Fibroblast of the aortic adventitia (primary cell): ENCODE results near the gene VCL. TPM values are rescaled to one million over a fixed set of nuclear protein-coding genes. Genes with fewer than 3 reads are reported as not detected.

ENCODE experiments used
- DNase-seq: peaks from one replicate; pipeline ENCODE4 v3.0.0-alpha.2; 2010; ENCODE audit warnings: low read depth
- H3K4me3 ChIP-seq: 2 replicates; pipeline ENCODE4 v1.5.1; 2011; ENCODE audit warnings: low read depth, mild to moderate bottlenecking, control low read depth, low read length, moderate library complexity
- total RNA-seq: library from RNA; depleted of rRNA; stranded (reverse); fragments of >200 nt; gene quantifications from 2 replicates; pipeline ENCODE4 v1.2.3, GENCODE V29; 2012; ENCODE audit warnings: low replicate concordance
- TF ChIP-seq, protein P1 (sequence below): IDR thresholded peaks from 2 replicates; pipeline ENCODE4 v1.5.1; 2011; ENCODE audit warnings: mild to moderate bottlenecking, low read length, control low read depth, inconsistent platforms; ENCODE audit not compliant: insufficient read depth

The VCL gene
- total RNA-seq, 1 donor: 176 TPM

DNA sequence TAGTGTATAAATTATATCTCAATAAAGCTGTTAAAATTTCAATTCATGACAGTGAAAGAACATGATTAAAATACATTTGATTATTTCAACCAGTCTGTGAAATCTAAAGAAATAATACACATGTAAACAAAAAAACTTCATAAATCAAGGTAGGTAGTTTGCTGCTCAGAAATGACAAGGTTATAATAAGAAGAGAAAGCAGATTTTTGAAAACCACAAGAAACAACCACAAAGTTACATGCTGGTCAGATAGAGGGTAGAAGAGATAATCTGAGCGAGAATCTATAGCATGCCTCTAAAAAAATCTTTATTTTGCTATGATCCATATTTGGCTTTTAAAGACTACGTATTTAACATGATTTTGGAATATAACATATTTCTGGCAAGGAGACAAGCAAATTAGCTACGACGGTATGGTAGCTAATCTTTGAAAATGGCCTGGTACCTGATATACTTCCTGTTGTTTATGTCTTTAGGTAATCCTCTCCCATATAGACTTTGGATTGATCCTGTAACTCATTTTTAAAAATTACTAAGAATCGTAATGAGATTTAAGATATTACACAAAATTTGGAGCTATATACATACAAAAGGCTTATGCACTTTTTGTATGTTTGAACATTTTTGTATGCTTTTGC lies 23.5 kb upstream of the VCL start:
- no peak for DNase-seq
- TF ChIP-seq, protein P1, sequence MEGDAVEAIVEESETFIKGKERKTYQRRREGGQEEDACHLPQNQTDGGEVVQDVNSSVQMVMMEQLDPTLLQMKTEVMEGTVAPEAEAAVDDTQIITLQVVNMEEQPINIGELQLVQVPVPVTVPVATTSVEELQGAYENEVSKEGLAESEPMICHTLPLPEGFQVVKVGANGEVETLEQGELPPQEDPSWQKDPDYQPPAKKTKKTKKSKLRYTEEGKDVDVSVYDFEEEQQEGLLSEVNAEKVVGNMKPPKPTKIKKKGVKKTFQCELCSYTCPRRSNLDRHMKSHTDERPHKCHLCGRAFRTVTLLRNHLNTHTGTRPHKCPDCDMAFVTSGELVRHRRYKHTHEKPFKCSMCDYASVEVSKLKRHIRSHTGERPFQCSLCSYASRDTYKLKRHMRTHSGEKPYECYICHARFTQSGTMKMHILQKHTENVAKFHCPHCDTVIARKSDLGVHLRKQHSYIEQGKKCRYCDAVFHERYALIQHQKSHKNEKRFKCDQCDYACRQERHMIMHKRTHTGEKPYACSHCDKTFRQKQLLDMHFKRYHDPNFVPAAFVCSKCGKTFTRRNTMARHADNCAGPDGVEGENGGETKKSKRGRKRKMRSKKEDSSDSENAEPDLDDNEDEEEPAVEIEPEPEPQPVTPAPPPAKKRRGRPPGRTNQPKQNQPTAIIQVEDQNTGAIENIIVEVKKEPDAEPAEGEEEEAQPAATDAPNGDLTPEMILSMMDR: no peak
- no peak overlapping the region for H3K4me3 ChIP-seq

DNA sequence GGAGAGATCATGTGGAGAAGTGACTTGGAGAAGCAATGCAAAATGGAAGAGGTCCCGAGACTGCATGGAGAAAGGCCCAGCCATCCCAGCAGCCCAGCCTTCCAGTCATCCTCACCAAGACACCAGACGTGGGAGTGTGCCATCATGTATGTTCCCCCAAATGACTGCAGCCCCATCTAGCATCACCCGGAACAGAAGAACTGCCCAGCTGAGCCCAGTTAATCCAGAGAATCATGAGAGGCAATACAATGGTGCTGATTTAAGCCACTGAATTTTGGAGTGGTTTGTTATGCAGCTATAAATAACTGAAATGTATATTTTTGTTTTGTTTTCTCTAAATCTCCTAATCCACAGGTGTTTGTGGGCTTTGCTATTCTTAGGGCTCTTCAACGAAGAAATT lies 22.5 kb upstream of the VCL start:
- TF ChIP-seq, protein P1: no peak
- H3K4me3 ChIP-seq: no peak overlapping the region
- DNase-seq: no peak

DNA sequence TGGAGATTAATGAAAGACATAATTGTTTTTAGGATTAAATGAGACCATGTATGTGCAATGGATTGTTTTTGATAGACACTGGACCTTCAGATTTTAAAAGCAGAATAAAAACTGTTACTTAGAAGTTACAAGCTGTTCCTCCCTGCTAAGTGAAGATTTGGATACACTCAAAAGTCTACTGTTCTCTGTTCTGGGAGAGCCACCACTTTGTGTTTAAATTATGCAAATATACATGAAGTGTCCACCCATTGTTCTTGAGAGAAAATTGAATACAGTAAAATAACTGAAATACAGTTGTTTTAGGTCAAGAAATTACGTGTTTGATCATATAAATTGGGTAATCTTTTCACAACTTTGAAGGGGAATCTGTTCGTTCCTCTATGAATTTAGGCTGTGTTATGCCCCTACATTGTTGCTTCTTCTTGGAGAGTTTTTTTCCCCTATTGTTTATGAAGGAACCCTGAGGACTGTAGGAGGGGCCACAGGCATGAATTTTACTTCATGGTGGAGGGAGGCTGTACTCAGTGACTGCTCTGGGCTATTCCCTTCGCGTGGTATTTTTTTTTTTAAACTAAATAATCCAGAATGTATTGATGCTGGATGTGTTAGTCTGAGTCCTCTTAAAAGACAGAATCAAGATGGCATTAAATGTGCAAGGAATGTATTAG lies 18.6 kb upstream of the VCL start:
- no peak overlapping the region for H3K4me3 ChIP-seq
- DNase-seq: no peak
- TF ChIP-seq, protein P1: no peak

DNA sequence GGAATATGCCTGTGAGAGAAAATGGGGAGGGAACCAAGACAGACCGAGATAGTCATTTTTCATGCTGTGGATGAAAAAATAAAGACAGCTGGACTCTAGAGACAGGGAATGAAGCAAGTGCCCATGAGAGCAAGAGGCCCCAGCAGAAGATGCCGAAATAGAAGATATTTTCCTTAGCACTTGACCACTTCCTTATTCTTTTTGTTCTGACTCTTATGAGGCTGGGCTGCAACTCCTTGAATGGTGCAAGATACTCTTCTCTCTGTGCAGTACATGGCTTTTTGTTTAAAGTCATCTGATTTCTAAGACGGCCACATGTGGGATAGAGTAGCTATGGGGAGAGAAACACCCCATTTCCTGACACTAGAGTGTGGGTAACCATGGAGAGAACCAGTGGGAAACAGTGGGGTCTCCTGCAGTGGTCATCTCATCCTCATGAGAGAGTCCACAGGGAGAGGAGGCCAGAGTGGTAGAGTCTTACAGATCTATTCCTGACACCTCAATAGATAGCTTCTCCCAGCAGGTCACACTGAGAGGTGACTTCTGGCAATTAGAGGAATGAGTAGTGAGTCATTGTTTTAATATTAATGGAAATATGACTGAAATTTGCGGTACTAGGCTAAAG lies 18.0 kb upstream of the VCL start:
- no peak for DNase-seq
- H3K4me3 ChIP-seq: no peak overlapping the region
- TF ChIP-seq, protein P1: no peak

DNA sequence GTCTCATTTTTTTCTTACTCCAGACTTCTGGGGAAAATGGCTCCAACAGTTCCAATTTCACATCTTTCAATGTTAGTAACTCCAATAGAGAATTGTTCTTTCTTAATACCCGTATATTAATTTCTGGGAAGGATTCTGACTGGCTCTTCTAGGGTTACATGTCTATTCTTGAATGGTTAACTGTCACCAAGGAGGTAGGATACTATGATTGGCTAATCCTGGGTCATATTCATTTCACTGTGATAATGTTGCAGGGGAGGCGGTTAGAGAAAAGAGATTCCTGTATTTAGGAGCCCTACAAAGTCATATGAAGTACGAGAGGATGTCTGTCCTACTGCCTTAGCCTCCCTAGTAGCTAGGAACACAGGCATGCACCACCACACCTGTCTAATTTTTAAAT lies 16.1 kb upstream of the VCL start:
- TF ChIP-seq, protein P1: no peak
- no peak for DNase-seq
- no peak overlapping the region for H3K4me3 ChIP-seq

DNA sequence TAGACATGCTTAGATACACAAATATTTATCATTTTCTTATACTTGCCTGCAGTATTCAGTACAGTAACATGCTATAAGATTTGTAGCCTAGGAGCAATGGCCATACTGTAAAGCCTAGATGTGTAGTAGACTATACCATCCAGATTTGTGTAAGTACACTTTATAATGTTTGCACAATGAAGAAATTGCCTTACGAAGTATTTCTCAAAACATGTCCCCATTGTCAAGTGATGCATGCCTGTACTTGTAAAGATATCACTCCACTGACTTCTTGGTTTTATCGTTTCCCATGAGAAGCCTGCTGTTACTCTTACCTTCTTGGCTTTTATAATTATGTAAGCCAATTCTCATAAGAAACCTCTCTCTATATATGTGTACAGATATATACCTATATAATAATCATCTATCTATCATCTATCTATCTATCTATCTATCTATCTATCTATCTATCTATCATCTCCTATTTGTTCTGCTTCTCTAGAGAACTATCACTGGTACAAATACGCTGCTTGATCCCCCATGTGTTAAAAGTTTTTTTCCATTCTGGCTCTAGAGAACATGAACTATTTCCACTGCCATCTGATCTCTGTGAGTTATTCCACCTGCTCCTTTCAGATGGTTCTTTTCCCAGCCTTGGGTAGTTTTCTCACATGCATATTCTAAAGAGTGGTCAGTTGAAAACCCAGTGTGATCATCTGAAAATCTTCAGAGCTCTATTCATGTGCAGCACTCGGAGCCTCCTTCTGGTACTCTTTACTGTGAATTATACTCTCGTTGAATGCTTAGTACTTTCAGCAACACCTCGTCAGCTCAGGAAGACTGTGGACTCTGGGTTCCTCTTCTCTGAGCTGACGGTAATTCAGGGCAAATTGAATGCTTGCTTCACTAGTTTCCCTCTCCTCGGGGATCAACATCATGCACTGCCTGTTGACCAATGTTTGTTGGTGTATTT lies 14.5 kb upstream of the VCL start:
- no peak for DNase-seq
- TF ChIP-seq, protein P1: no peak
- H3K4me3 ChIP-seq: no peak overlapping the region
